NCI-H2107 (cell line): ENCODE results near the gene CFAP298.
"Not testable (repeated sequence)": the region's sequence is repeated elsewhere in the genome, so short reads cannot be mapped to it uniquely, and the experiment has no call there.

ENCODE experiments used
- DNase-seq: peaks from one replicate; lab custom pipeline; 2025; lab: John Stamatoyannopoulos, UW

Gene CFAP298

GRCh38 chr21:32566741-32567389 lies 45.3 kb downstream of the CFAP298 start:
- no peak for DNase-seq

GRCh38 chr21:32565856-32566465 lies 46.2 kb downstream of the CFAP298 start:
- DNase-seq: no peak

- no peak for DNase-seq
Observed at GRCh38 chr21:32562915-32563314, 49.3 kb downstream of the CFAP298 start.

DNA sequence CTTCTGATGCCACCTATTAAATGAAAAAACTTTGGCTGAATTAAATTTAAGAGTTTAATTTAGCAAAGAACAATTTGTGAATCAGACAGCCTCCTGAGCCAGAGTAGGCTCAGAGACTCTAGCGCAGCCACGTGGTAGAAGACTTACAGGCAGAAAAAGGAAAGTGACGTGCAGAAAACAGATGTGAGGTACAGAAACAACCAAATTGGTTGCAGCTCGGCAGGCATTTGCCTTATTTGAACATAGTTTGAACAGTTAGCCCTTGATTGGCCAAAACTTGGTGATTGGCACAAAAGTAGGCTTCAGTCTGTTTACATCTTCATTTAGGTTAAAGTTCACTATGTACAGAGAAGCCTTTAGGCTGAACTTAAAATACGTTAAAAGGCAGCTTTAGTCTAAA lies 49.8 kb downstream of the CFAP298 start:
- no peak for DNase-seq

GRCh38 chr21:32561476-32561875 lies 50.7 kb downstream of the CFAP298 start:
- DNase-seq: not testable (repeated sequence)

DNA sequence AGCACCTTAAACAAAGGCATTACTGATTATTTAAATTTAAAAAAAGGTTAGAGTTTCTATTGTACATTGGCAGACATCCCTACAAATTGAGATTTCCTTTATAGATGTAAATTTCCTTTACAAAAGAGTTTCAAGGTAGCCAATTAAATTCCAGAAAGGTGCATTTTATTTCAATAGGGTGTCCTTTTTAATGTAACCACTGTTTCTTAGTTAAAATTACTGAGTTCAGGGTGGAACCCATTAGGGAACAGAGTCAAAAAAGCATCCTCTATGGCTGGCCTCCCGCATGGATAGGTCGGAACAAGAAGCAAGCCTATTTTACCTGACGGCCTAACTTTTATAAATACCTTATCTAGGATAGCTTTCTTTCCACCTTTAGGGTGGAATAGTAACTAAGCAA lies 51.3 kb downstream of the CFAP298 start:
- no peak for DNase-seq

- no peak for DNase-seq
Observed at GRCh38 chr21:32559006-32559610, 53.1 kb downstream of the CFAP298 start.

DNA sequence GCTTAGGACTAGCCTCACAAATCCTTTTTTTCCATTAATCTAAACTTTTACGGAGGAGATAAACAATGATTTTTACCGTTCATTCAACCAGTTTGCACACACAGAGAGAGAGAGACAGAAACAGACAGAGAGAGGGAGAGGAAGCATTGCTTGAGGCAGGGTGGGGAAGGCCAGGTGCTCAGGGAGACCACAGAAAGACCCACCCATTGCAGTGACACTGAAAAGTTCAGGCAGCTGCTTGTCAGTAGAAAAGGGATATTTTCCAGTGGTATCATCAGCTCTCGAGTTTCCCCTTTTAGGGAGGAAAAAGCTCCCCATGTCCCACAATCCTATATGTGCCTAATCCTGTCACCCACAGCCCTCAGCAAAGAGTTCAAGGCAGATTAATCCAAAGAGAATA lies 54.1 kb downstream of the CFAP298 start:
- DNase-seq: no peak

DNA sequence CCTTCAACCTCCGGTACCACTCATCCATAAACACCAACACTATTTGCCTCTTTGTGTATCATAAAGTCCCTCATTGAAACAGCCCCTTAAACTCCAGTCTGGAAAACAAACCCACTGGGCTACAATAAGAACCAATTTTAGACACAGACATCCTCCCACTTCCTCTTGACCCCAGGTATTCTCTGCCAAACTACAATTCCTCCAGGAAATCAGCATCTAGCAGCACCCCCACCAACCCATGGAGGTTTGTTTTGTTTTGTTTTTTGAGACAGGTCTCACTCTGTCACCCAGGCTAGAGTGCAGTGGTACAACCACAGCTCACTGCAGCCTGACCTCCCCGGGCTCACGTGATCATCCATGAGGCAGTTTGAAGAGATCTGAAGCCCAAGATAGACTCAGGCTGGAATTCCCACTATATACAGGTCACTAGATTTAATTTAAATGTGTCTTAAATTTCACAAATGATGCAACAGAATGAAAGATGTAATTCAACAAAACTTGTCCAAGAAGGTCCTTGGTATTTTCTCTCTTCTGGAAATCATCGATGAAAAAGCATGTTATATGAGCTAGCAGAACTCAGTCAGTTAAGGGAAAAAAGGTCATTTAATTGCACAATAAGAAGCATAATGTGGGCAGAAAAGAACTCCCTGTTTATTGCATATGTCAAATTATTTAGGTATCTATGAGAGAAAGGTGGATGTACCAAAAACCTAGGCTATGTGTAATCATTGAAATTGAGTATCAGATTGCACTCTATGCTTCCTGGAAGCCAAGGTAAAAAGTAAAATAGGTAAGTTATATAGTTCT lies 57.1 kb downstream of the CFAP298 start:
- no peak for DNase-seq

DNA sequence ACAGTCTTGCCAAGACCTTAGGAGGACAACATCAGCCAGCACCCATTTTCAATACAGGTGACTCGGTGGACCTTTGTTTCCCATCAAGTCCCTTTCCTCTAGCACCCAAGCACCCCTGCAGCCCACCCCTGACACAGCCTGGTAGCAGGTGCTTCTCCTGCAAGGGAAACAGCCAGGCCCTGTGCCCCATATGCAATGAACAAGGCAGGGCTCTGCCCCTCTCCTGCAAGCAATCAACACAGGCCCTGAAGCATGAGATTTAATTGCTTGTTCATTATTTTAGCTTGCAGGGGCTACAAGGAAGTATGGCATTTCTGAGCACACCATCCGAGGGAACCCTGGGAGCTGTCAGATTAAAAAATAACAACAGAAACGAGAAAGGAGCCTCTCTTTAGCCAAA lies 62.3 kb downstream of the CFAP298 start:
- DNase-seq: no peak

GRCh38 chr21:32549440-32549839 lies 62.7 kb downstream of the CFAP298 start:
- DNase-seq: no peak
